WERI-Rb-1 (cell line): Measurements from ENCODE around the gene CEP72.

ENCODE experiments used
- DNase-seq: peaks from one replicate; pipeline ENCODE4 v3.0.0-alpha.2; 2020
- H3K27ac ChIP-seq: fragments of 250-450 bp; sonication (Bioruptor Pico); 2 replicates; pipeline ENCODE4 v1.5.1; 2020; ENCODE audit warnings: mild to moderate bottlenecking, moderate library complexity
- H3K27me3 ChIP-seq: fragments of 250-450 bp; sonication (Bioruptor Pico); 2 replicates; pipeline ENCODE4 v1.5.1; 2021; ENCODE audit warnings: mild to moderate bottlenecking, low read depth, moderate library complexity; ENCODE audit not compliant: insufficient read depth, severe bottlenecking
- H3K36me3 ChIP-seq: fragments of 250-450 bp; sonication (Bioruptor Pico); 2 replicates; pipeline ENCODE4 v1.5.1; 2020; ENCODE audit warnings: mild to moderate bottlenecking, moderate library complexity
- H3K4me3 ChIP-seq: 2 replicates; pipeline ENCODE4 v1.5.1; 2011; ENCODE audit warnings: low read depth, mild to moderate bottlenecking, control low read depth, low read length
- H3K9me3 ChIP-seq: fragments of 250-450 bp; sonication (Bioruptor Pico); 2 replicates; pipeline ENCODE4 v1.5.1; 2021; ENCODE audit warnings: mild to moderate bottlenecking, moderate library complexity; ENCODE audit not compliant: severe bottlenecking
- CTCF ChIP-seq: IDR thresholded peaks from 2 replicates; pipeline ENCODE4 v1.5.1; 2011; ENCODE audit warnings: low read depth, mild to moderate bottlenecking, control low read depth, inconsistent platforms, low read length

CEP72 gene

GRCh38 chr5:671459-672328 is 59.6 kb downstream of the CEP72 start:
- H3K27ac ChIP-seq, result no peak overlapping the region; the same call in 1 of the 2 replicates
- H3K36me3 ChIP-seq, result peaks cover 16% of the 10 kb centered on the region
- no peak overlapping the region for H3K4me3 ChIP-seq
- DNase-seq, result peak; percentile 90
- peaks cover 41% of the 10 kb centered on the region for H3K27me3 ChIP-seq
- H3K9me3 ChIP-seq, result no peaks in the 10 kb centered on the region
- peak; percentile 98 for TF ChIP-seq CTCF

- H3K27ac ChIP-seq, result no peak overlapping the region
- H3K27me3 ChIP-seq, result peaks cover 49% of the 10 kb centered on the region
- no peak overlapping the region for H3K4me3 ChIP-seq
- TF ChIP-seq CTCF, result 0 out of 2 replicates have a peak, but pooled peaks have one; percentile 25
- H3K9me3 ChIP-seq, result no peaks in the 10 kb centered on the region
- peak; percentile 55 for DNase-seq
- peaks cover 7% of the 10 kb centered on the region for H3K36me3 ChIP-seq
These were observed 60.4 kb downstream of the CEP72 start for GRCh38 chr5:672329-673160.

GRCh38 chr5:673161-673830 is 61.2 kb downstream of the CEP72 start:
- Histone ChIP-seq H3K36me3 (peaks cover 7% of the 10 kb centered on the region), H3K27me3 (peaks cover 53% of the 10 kb centered on the region), H3K9me3 (no peaks in the 10 kb centered on the region), H3K27ac (no peak overlapping the region), H3K4me3 (no peak overlapping the region)
- no peak for TF ChIP-seq CTCF
- DNase-seq, result no peak

- H3K36me3 ChIP-seq, result no peaks in the 10 kb centered on the region; the same call in 1 of the 2 replicates
- TF ChIP-seq CTCF, result no peak
- no peak overlapping the region for H3K4me3 ChIP-seq
- H3K9me3 ChIP-seq, result no peaks in the 10 kb centered on the region
- no peak for DNase-seq
- H3K27me3 ChIP-seq, result peaks cover 53% of the 10 kb centered on the region
- no peak overlapping the region for H3K27ac ChIP-seq
These were observed 61.9 kb downstream of the CEP72 start for GRCh38 chr5:673831-674629.

- Histone ChIP-seq H3K27ac (no peak overlapping the region), H3K4me3 (no peak overlapping the region), H3K27me3 (peaks cover 53% of the 10 kb centered on the region), H3K9me3 (no peaks in the 10 kb centered on the region), H3K36me3 (no peaks in the 10 kb centered on the region)
- peak; percentile 40; the same call in 1 of the 2 replicates for TF ChIP-seq CTCF
- DNase-seq, result peak; percentile 55
These were observed 62.5 kb downstream of the CEP72 start for GRCh38 chr5:674630-675011.
